IMR-90 (cell line): Measurements from ENCODE around the gene RPS6KL1. TPM values are rescaled to one million over a fixed set of nuclear protein-coding genes. Genes with fewer than 3 reads are reported as not detected.

Source experiments
- ATAC-seq: fragments of 200-7000 bp; cut with Tn5 transposase; 2 replicates; pipeline ENCODE4 v1.9.1; 2020; ENCODE audit warnings: low read depth, mild to moderate bottlenecking, moderate library complexity
- BruUV-seq: library from RNA; stranded (reverse); fragments of 400-500 nt; replicated peaks from 2 replicates; lab custom pipeline; 2021; lab: Mats Ljungman, UMichigan
- CTCF ChIA-PET: fragments of 300-600 bp; formaldehyde crosslinking; extraction: SDS; loops from one replicate; lab custom pipeline; 2021; ENCODE audit warnings: antibody characterized with exemption; lab: Yijun Ruan, JAX
- POLR2A ChIA-PET: fragments of 300-600 bp; sonication (Branson Sonifier 250); formaldehyde crosslinking; loops from one replicate; lab custom pipeline; 2022; ENCODE audit warnings: antibody characterized with exemption; ENCODE audit not compliant: unreplicated experiment; lab: Charles Lee
- DNase-seq: peaks from one replicate; pipeline ENCODE4 v3.0.0; 2013
- H2AFZ ChIP-seq: replicated peaks from 2 replicates; pipeline ENCODE3; 2013; ENCODE audit warnings: low read length, mild to moderate bottlenecking; ENCODE audit not compliant: poor library complexity
- H2AK5ac ChIP-seq: 2 replicates; pipeline ENCODE4 v1.6.1; 2013; ENCODE audit warnings: low read depth, low read length, inconsistent platforms
- H2AK9ac ChIP-seq: replicated peaks from 2 replicates; pipeline ENCODE3; 2013; ENCODE audit warnings: mild to moderate bottlenecking, low read depth, low read length, moderate library complexity; ENCODE audit not compliant: poor library complexity
- H2BK120ac ChIP-seq: 2 replicates; pipeline ENCODE4 v1.6.1; 2013; ENCODE audit warnings: low read depth, low read length, inconsistent platforms
- H2BK15ac ChIP-seq: 3 replicates; pipeline ENCODE4 v1.6.1; 2013; ENCODE audit warnings: low read depth, low read length, inconsistent platforms
- H2BK20ac ChIP-seq: 2 replicates; pipeline ENCODE4 v1.6.1; 2013; ENCODE audit warnings: low read depth, mild to moderate bottlenecking, inconsistent platforms, low read length, moderate library complexity
- H2BK5ac ChIP-seq: 2 replicates; pipeline ENCODE4 v1.6.1; 2013; ENCODE audit warnings: mild to moderate bottlenecking, low read depth, low read length, inconsistent platforms; ENCODE audit not compliant: poor library complexity, severe bottlenecking
- H3K14ac ChIP-seq: replicated peaks from 2 replicates; pipeline ENCODE4 v1.6.1; 2013; ENCODE audit warnings: low read depth, low read length, inconsistent platforms
- H3K18ac ChIP-seq: 2 replicates; pipeline ENCODE4 v1.6.1; 2013; ENCODE audit warnings: low read depth, low read length, control low read depth
- H3K23ac ChIP-seq: 2 replicates; pipeline ENCODE4 v1.6.1; 2013; ENCODE audit warnings: low read depth, low read length, inconsistent platforms
- H3K27ac ChIP-seq: 2 replicates; pipeline ENCODE4 v1.5.1; 2013; ENCODE audit warnings: mild to moderate bottlenecking, control low read depth, low read length; ENCODE audit not compliant: insufficient read depth
- H3K27me3 ChIP-seq: 2 replicates; pipeline ENCODE4 v1.6.1; 2013; ENCODE audit warnings: low read length; ENCODE audit not compliant: control insufficient read depth, insufficient read depth
- H3K36me3 ChIP-seq: 2 replicates; pipeline ENCODE4 v1.6.1; 2013; ENCODE audit warnings: low read length, mixed read lengths; ENCODE audit not compliant: control insufficient read depth, insufficient read depth
- H3K4ac ChIP-seq: 2 replicates; pipeline ENCODE4 v1.6.1; 2013; ENCODE audit warnings: low read depth, low read length, inconsistent platforms
- H3K4me1 ChIP-seq: 2 replicates; pipeline ENCODE4 v1.6.1; 2013; ENCODE audit warnings: low read length, mixed read lengths; ENCODE audit not compliant: control insufficient read depth, insufficient read depth
- H3K4me2 ChIP-seq: 2 replicates; pipeline ENCODE4 v1.6.1; 2013; ENCODE audit warnings: low read depth, mild to moderate bottlenecking, control low read depth, low read length, moderate library complexity
- H3K4me3 ChIP-seq: 2 replicates; pipeline ENCODE4 v1.5.1; 2013; ENCODE audit warnings: low read depth, mild to moderate bottlenecking, control low read depth, low read length, moderate library complexity; ENCODE audit not compliant: insufficient read depth
- H3K56ac ChIP-seq: 2 replicates; pipeline ENCODE4 v1.6.1; 2013; ENCODE audit warnings: low read length, inconsistent platforms; ENCODE audit not compliant: insufficient read depth; ENCODE audit errors: extremely low read depth
- H3K79me1 ChIP-seq, 2 experiments: 2 replicates each; pipeline ENCODE4 v1.6.1; 2013; ENCODE audit warnings: low read length in 2 of 2, inconsistent platforms in 1 of 2, low read depth in 1 of 2
- H3K9ac ChIP-seq: 2 replicates; pipeline ENCODE4 v1.6.1; 2013; ENCODE audit warnings: low read depth, low read length, control low read depth
- H3K9me1 ChIP-seq: 2 replicates; pipeline ENCODE4 v1.6.1; 2013; ENCODE audit warnings: low read length, inconsistent platforms; ENCODE audit not compliant: insufficient read depth
- H3K9me3 ChIP-seq: 2 replicates; pipeline ENCODE4 v1.6.1; 2013; ENCODE audit warnings: low read length; ENCODE audit not compliant: control insufficient read depth, insufficient read depth
- H4K20me1 ChIP-seq: 2 replicates; pipeline ENCODE4 v1.6.1; 2013; ENCODE audit warnings: low read length, inconsistent platforms; ENCODE audit not compliant: insufficient read depth
- H4K5ac ChIP-seq: 2 replicates; pipeline ENCODE4 v1.6.1; 2013; ENCODE audit warnings: mild to moderate bottlenecking, low read depth, low read length, control low read depth
- H4K8ac ChIP-seq, 2 experiments: 2 replicates each; pipeline ENCODE4 v1.6.1; 2013; ENCODE audit warnings: low read depth in 2 of 2, low read length in 2 of 2, control low read depth in 1 of 2, inconsistent platforms in 1 of 2
- H4K91ac ChIP-seq: 2 replicates; pipeline ENCODE4 v1.6.1; 2013; ENCODE audit warnings: low read depth, low read length, inconsistent platforms; ENCODE audit not compliant: insufficient read depth
- CTCF ChIP-seq: conservative IDR thresholded peaks from 2 replicates; pipeline ENCODE4 v1.5.1; 2012; ENCODE audit warnings: mild to moderate bottlenecking, low read depth, low read length, improper control_type of control experiment
- MAZ ChIP-seq: IDR thresholded peaks from 2 replicates; pipeline ENCODE4 v1.6.1; 2012; ENCODE audit warnings: low read depth, mild to moderate bottlenecking, low read length, improper control_type of control experiment, moderate library complexity, borderline replicate concordance
- RAD21 ChIP-seq: IDR thresholded peaks from 2 replicates; pipeline ENCODE4 v1.6.1; 2012; ENCODE audit warnings: low read length, improper control_type of control experiment
- SMC3 ChIP-seq: fragments of 150-350 bp; IDR thresholded peaks from 2 replicates; pipeline ENCODE4 v1.6.1; 2016; ENCODE audit warnings: low read depth, mild to moderate bottlenecking, antibody characterized with exemption, low read length, moderate library complexity
- WGBS, 2 experiments: methylation state at CpG; one replicate each; pipeline versions ENCODE4 v1.1.5 to v1.1.7; 2013; ENCODE audit warnings: missing lambda C conversion rate in 2 of 2; ENCODE audit not compliant: insufficient read length in 1 of 2; ENCODE audit errors: extremely low coverage in 2 of 2; 5-methylcytosine and 5-hydroxymethylcytosine counted together
- dilution Hi-C: fragments of 300-500 bp; cut with HindIII; formaldehyde crosslinking; loops from one replicate; pipeline ENCODE4 v1.14.3; 2018; ENCODE audit warnings: low sequenced_read_pairs; ENCODE audit not compliant: unreplicated experiment
- in situ Hi-C: fragments of 300-500 bp; cut with MboI; formaldehyde crosslinking; loops from 3 replicates; pipeline ENCODE4 v1.14.3; 2019; ENCODE audit warnings: low sequenced_read_pairs, inconsistent platforms, mixed read lengths
- intact Hi-C: fragments of 100-400 bp; cut with micrococcal nuclease; formaldehyde crosslinking; loops from 2 replicates; pipeline ENCODE4 v1.10.0; 2022
- polyA plus RNA-seq, 3 experiments: library from polyadenylated mRNA; depleted of rRNA; stranded (reverse); fragments of >200 nt; gene quantifications; 2 replicates each; pipeline ENCODE4 v1.2.3, GENCODE V29; 2012; ENCODE audit warnings: low replicate concordance in 1 of 3
- total RNA-seq: library from RNA; depleted of rRNA; stranded (reverse); fragments of >200 nt; gene quantifications from 2 replicates; pipeline ENCODE4 v1.2.3, GENCODE V29; 2012

Gene RPS6KL1
- total and polyA plus RNA-seq, 2 of the 4 experiments (the other 2 are of a cell fraction): 0.72 to 1.7 TPM

- Histone ChIP-seq H4K20me1 (no peaks in the 10 kb centered on the region), H3K36me3 (no peaks in the 10 kb centered on the region), H3K27me3 (no peaks in the 10 kb centered on the region), H3K9ac (no peak overlapping the region; the same call in 1 of the 2 replicates), H3K23ac (peak overlapping the region; percentile 82; the same call in 1 of the 2 replicates), H2AFZ (peak overlapping the region; percentile 92), H2BK20ac (peak overlapping the region; percentile 92), H3K4me1 (peaks cover 21% of the 10 kb centered on the region), H2AK5ac (peak overlapping the region; percentile 95), H2AK9ac (peak overlapping the region; percentile 17), H2BK5ac (peak overlapping the region; percentile 32), H4K8ac (peak overlapping the region; percentile 59 to 85), H2BK120ac (peak overlapping the region; percentile 87), H3K4me3 (no peak overlapping the region), H3K4ac (peak overlapping the region; percentile 90), H3K4me2 (no peak overlapping the region), H3K56ac (no peak overlapping the region; the same call in 1 of the 2 replicates), H4K91ac (peak overlapping the region; percentile 57), H3K18ac (peak overlapping the region; percentile 68; the same call in 1 of the 2 replicates), H3K27ac (no peak overlapping the region; the same call in 1 of the 2 replicates), H3K9me1 (peaks cover 18% of the 10 kb centered on the region), H4K5ac (peak overlapping the region; percentile 86), H3K9me3 (no peaks in the 10 kb centered on the region), H3K14ac (peak overlapping the region; percentile 68; the same call in 1 of the 2 replicates), H2BK15ac (peak overlapping the region; percentile 91; the same call in 2 of the 3 replicates), H3K79me1 (no peaks in the 10 kb centered on the region)
- dilution Hi-C loops (no loop called here), intact Hi-C loops (loop anchor here (5.0 to 10.0 kb wide), 2 partner anchors 126 to 353 kb away; partner anchors contain the start of gene ZC2HC1C), in situ Hi-C loops (no loop called here)
- ChIA-PET CTCF (interaction anchor here (1.5 kb wide), 1 partner anchor 147 kb away, joined by 7 read pairs; no protein-coding TSS in a partner anchor), POLR2A (interaction anchor here (0.6 to 1.0 kb wide), 2 partner anchors 12 to 128 kb away, joined by 3 read pairs; partner anchors contain the start of gene ZC2HC1C)
- peak; percentile 57 for DNase-seq
- BruUV-seq: no TSS peak
- 60% methylated on average over 1 of the region's 13 CpGs; no CpG with 5 or more reads in 1 of the 2 experiments for WGBS, 2 experiments
- ATAC-seq: peak; percentile 65
- TF ChIP-seq RAD21 (no peak), MAZ (peak; percentile 11; the same call in 1 of the 2 replicates), SMC3 (no peak), CTCF (no peak)
Measured at GRCh38 chr14:74941676-74942097, 18.6 kb upstream of the RPS6KL1 start.
